HL-60 (cell line): Measurements from ENCODE around the gene CYB5R4.

Source experiments
- POLR2AphosphoS5 ChIP-seq: IDR thresholded peaks from 2 replicates; pipeline ENCODE4 v1.6.1; 2012; ENCODE audit warnings: low read depth
- SPI1 ChIP-seq: IDR thresholded peaks from 2 replicates; pipeline ENCODE4 v1.6.1; 2012; ENCODE audit warnings: low read depth, mild to moderate bottlenecking, borderline replicate concordance
- TF ChIP-seq, protein P1 (sequence below): IDR thresholded peaks from one replicate; pipeline ENCODE4 v1.5.1; 2011; ENCODE audit warnings: low read length, control low read depth, inconsistent platforms; ENCODE audit not compliant: insufficient read depth

DNA sequence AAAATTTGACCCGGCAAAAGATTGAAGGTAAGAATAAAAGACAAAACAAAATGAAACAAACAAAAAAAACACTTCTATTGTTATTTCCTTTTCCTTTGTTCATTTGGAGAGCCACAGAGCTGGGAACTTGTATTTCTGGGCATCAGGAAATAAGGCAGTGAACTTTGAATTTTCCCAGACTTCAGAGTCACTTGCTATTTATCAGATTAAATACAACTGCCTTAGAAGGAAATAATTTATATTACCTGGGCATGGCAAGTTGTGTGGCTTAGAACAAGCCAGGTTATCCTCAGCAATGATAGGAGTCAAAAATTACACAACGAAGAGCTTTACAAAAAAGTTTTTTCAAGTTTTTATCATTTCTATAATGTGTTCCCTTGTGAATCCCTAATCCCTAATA lies 153.9 kb downstream of the CYB5R4 start:
- TF ChIP-seq, protein P1, sequence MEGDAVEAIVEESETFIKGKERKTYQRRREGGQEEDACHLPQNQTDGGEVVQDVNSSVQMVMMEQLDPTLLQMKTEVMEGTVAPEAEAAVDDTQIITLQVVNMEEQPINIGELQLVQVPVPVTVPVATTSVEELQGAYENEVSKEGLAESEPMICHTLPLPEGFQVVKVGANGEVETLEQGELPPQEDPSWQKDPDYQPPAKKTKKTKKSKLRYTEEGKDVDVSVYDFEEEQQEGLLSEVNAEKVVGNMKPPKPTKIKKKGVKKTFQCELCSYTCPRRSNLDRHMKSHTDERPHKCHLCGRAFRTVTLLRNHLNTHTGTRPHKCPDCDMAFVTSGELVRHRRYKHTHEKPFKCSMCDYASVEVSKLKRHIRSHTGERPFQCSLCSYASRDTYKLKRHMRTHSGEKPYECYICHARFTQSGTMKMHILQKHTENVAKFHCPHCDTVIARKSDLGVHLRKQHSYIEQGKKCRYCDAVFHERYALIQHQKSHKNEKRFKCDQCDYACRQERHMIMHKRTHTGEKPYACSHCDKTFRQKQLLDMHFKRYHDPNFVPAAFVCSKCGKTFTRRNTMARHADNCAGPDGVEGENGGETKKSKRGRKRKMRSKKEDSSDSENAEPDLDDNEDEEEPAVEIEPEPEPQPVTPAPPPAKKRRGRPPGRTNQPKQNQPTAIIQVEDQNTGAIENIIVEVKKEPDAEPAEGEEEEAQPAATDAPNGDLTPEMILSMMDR: no peak
- no peak for TF ChIP-seq POLR2AphosphoS5
- TF ChIP-seq SPI1: no peak
